Measurements from ENCODE around the gene DCAF7.

DNA sequence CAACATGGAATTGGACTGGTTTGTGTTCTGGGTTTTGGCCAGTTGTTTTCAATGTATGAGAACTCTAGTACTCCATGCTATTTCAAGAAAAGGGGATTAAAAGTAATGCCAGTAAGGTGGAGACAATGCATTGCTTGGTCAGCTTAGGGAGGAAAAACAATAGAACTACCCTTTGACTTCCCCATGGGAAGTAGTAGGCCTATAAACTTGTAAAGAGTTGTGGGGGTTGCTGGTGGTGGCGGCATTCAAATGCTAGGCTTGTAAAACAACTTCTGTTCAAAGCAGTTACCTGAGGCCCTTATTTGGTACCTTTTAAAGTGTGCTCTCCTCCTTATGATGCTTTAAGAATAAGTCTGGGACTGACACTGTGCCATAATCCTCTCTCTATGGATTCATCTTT, 81.3 kb downstream of the DCAF7 start:
- TF ChIP-seq REST (IDR thresholded peaks at IDR 0.05; ENCODE audit: insufficient read depth in 1 of 2, low read depth in 2 of 2, low read length in 2 of 2) = no peak
- TF ChIP-seq SIN3A (IDR thresholded peaks at IDR 0.05; ENCODE audit: borderline replicate concordance, insufficient read depth, low read length) = no peak
- no peak for TF ChIP-seq TAF1 (IDR thresholded peaks at IDR 0.05; ENCODE audit: borderline replicate concordance, insufficient read depth, low read length)

Data from PFSK-1 (cell line).